HPDE6-E6E7 (cell line): ENCODE measurements around the gene PPM1J.

Experiments used
- DNase-seq: peaks from one replicate; pipeline ENCODE4 v3.0.0; 2011; ENCODE audit warnings: missing footprints; ENCODE audit errors: extremely low spot score

PPM1J gene

GRCh38 chr1:112687785-112688496 is 27.2 kb downstream of the PPM1J start:
- no peak for DNase-seq

- DNase-seq, result peak; percentile 89
These were observed 27.8 kb downstream of the PPM1J start for GRCh38 chr1:112687361-112687760.

GRCh38 chr1:112686835-112687234 is 28.3 kb downstream of the PPM1J start:
- no peak for DNase-seq

- no peak for DNase-seq
These were observed 28.7 kb downstream of the PPM1J start for GRCh38 chr1:112686417-112686816.

GRCh38 chr1:112685913-112686312 is 29.2 kb downstream of the PPM1J start:
- DNase-seq, result no peak

- DNase-seq, result no peak
These were observed 36.5 kb downstream of the PPM1J start for GRCh38 chr1:112678605-112679004.

- DNase-seq, result no peak
These were observed 37.6 kb downstream of the PPM1J start for GRCh38 chr1:112677501-112677900.

- no peak for DNase-seq
These were observed 38.6 kb downstream of the PPM1J start for GRCh38 chr1:112676543-112676942.

- no peak for DNase-seq
These were observed 39.3 kb downstream of the PPM1J start for GRCh38 chr1:112675728-112676381.

- no peak for DNase-seq
These were observed 40.0 kb downstream of the PPM1J start for GRCh38 chr1:112674986-112675727.

GRCh38 chr1:112674440-112674985 is 40.6 kb downstream of the PPM1J start, which contains the start of gene MOV10:
Gene MOV10 (plus strand): TSS chr1:112674659. CDS start chr1:112674913, 254 bp downstream.
- no peak for DNase-seq

- no peak for DNase-seq
These were observed 41.3 kb downstream of the PPM1J start for GRCh38 chr1:112673592-112674439.

GRCh38 chr1:112672842-112673241 is 42.3 kb downstream of the PPM1J start:
- no peak for DNase-seq

GRCh38 chr1:112672009-112672408 is 43.1 kb downstream of the PPM1J start:
- DNase-seq, result no peak

- DNase-seq, result no peak
These were observed 48.2 kb downstream of the PPM1J start for GRCh38 chr1:112666946-112667345.

GRCh38 chr1:112665857-112666256 is 49.3 kb downstream of the PPM1J start:
- DNase-seq, result no peak
